KMS-11 (cell line): ENCODE data around the gene MYH7B.

Experiments
- H2AFZ ChIP-seq: fragments of 200-600 bp; sonication (generic); 2 replicates; pipeline ENCODE4 v1.6.1; 2016; ENCODE audit warnings: antibody characterized with exemption, mixed run types, low read depth
- H3K27ac ChIP-seq: fragments of 200-600 bp; sonication (generic); 2 replicates; pipeline ENCODE4 v1.6.1; 2016; ENCODE audit warnings: mild to moderate bottlenecking, mixed run types
- H3K27me3 ChIP-seq: fragments of 200-600 bp; sonication (generic); 2 replicates; pipeline ENCODE4 v1.6.1; 2017; ENCODE audit warnings: mild to moderate bottlenecking, low read depth, mixed run types, moderate library complexity; ENCODE audit not compliant: insufficient read depth
- H3K36me3 ChIP-seq: fragments of 200-600 bp; sonication (generic); 2 replicates; pipeline ENCODE4 v1.6.1; 2017; ENCODE audit warnings: mild to moderate bottlenecking, mixed run types; ENCODE audit not compliant: insufficient read depth
- H3K4me1 ChIP-seq: fragments of 200-600 bp; sonication (generic); 2 replicates; pipeline ENCODE4 v1.6.1; 2016; ENCODE audit warnings: mild to moderate bottlenecking, low read depth, mixed run types; ENCODE audit not compliant: poor library complexity, severe bottlenecking
- H3K4me2 ChIP-seq: fragments of 200-600 bp; sonication (generic); 2 replicates; pipeline ENCODE4 v1.7.0; 2016; ENCODE audit warnings: mild to moderate bottlenecking, mixed run types
- H3K4me3 ChIP-seq: fragments of 200-600 bp; sonication (generic); IDR thresholded peaks from 2 replicates; pipeline ENCODE4 v1.6.1; 2017; ENCODE audit warnings: low read depth, low read length, mixed read lengths; ENCODE audit not compliant: insufficient read depth
- H3K79me2 ChIP-seq: fragments of 200-600 bp; sonication (generic); 2 replicates; pipeline ENCODE4 v1.6.1; 2016; ENCODE audit warnings: low read depth, mixed run types; ENCODE audit not compliant: insufficient read depth
- H3K9ac ChIP-seq: fragments of 200-600 bp; sonication (generic); 2 replicates; pipeline ENCODE4 v1.6.1; 2016; ENCODE audit warnings: mild to moderate bottlenecking, mixed run types
- H4K20me1 ChIP-seq: fragments of 200-600 bp; sonication (generic); 2 replicates; pipeline ENCODE4 v1.6.1; 2016; ENCODE audit warnings: mild to moderate bottlenecking, mixed run types; ENCODE audit not compliant: insufficient read depth
- CTCF ChIP-seq: fragments of 200-600 bp; sonication (generic); conservative IDR thresholded peaks from 2 replicates; pipeline ENCODE4 v1.6.1; 2017; ENCODE audit warnings: low read depth, mild to moderate bottlenecking, antibody characterized with exemption, low read length, moderate library complexity, mixed read lengths

The MYH7B gene

GRCh38 chr20:34965051-34965450, 9.4 kb downstream of the MYH7B start:
- no peak overlapping the region for H3K27ac ChIP-seq
- no peaks in the 10 kb centered on the region for H4K20me1 ChIP-seq
- no peak overlapping the region for H3K4me2 ChIP-seq
- H3K27me3 ChIP-seq = no peaks in the 10 kb centered on the region
- H3K9ac ChIP-seq = no peak overlapping the region
- no peaks in the 10 kb centered on the region for H3K79me2 ChIP-seq
- TF ChIP-seq CTCF = no peak
- H3K4me1 ChIP-seq = no peaks in the 10 kb centered on the region
- no peaks in the 10 kb centered on the region for H3K36me3 ChIP-seq
- H2AFZ ChIP-seq = no peak overlapping the region
- H3K4me3 ChIP-seq = no peak overlapping the region

- no peak for TF ChIP-seq CTCF
- Histone ChIP-seq H3K27me3 (no peaks in the 10 kb centered on the region), H3K4me1 (no peaks in the 10 kb centered on the region), H3K4me2 (no peak overlapping the region), H3K9ac (no peak overlapping the region), H2AFZ (no peak overlapping the region), H3K4me3 (no peak overlapping the region), H3K27ac (no peak overlapping the region), H4K20me1 (no peaks in the 10 kb centered on the region), H3K36me3 (no peaks in the 10 kb centered on the region), H3K79me2 (no peaks in the 10 kb centered on the region)
These were observed 11.8 kb downstream of the MYH7B start for GRCh38 chr20:34967421-34967820.

GRCh38 chr20:34968042-34968775, 12.5 kb downstream of the MYH7B start:
- Histone ChIP-seq H3K9ac (no peak overlapping the region), H3K4me3 (no peak overlapping the region), H3K4me2 (no peak overlapping the region), H3K79me2 (no peaks in the 10 kb centered on the region), H3K36me3 (no peaks in the 10 kb centered on the region), H3K4me1 (no peaks in the 10 kb centered on the region), H4K20me1 (no peaks in the 10 kb centered on the region), H3K27me3 (no peaks in the 10 kb centered on the region), H3K27ac (no peak overlapping the region), H2AFZ (no peak overlapping the region)
- TF ChIP-seq CTCF = no peak

DNA sequence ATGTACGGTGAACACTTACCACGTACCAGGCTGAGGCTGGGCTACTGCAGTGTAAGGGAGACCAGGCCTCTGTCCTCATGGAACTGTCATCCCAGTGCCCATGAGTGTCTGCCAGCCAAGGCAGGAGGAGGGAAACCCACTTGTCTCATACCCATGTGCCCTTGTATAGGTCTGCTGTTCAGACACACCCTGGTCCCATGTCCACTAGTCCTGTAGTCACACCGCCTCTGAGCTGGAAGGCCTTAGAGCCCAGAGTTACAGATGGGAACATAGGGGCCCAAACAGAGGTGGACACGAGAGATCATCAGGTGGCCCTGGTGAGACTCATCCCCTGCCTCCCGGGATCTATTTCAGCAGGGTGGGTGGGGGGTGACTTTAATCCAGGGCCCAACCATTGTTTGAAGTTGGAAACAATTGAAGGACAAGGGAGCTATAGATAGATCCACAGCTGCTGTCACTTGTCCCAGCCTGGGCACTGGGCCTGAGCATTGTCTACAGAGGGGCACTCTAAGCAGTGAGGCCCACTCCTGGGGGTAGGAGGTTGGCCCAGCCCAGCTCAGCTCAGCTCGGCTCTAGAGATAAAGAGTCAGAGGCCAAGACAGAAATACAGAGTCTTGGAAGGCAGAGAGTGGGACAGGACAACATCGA, 14.6 kb downstream of the MYH7B start:
- H3K27me3 ChIP-seq = no peaks in the 10 kb centered on the region
- H2AFZ ChIP-seq = no peak overlapping the region
- no peaks in the 10 kb centered on the region for H3K4me1 ChIP-seq
- H3K79me2 ChIP-seq = no peaks in the 10 kb centered on the region
- H3K4me2 ChIP-seq = no peak overlapping the region
- no peak overlapping the region for H3K27ac ChIP-seq
- no peaks in the 10 kb centered on the region for H4K20me1 ChIP-seq
- no peak overlapping the region for H3K4me3 ChIP-seq
- no peak for TF ChIP-seq CTCF
- no peak overlapping the region for H3K9ac ChIP-seq
- no peaks in the 10 kb centered on the region for H3K36me3 ChIP-seq
